ENCODE measurements around the gene FBXW9. TPM values are rescaled to one million over a fixed set of nuclear protein-coding genes. Genes with fewer than 3 reads are reported as not detected.

Gene FBXW9
- total and polyA plus RNA-seq, 2 experiments from 2014 or later: 17.2 to 25.6 TPM

DNA sequence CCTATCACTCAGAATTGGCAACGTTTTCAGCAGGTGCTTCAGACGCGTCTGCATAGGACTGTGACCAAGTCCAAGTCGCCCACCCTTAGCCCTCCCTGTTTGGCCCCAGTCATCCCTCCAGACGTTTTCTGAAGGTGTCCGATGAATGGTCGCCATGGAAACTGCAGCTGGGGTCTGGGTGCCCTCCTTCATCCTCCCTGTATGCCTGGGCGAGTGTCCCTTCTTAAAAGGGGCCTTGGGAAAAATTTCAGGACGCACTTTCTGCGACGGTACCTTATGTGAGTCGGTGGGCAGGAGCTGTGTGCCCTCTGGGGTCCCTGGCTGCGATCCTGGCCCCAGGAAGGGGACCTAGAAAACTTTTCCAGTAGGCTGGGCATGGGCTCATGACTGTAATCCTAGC is 55.0 kb downstream of the FBXW9 start:
- Histone ChIP-seq H3K4me1 (ENCODE audit: low read depth) (peaks cover 3% of the 10 kb centered on the region), H3K4me3 (no peak overlapping the region), H3K27me3 (no peaks in the 10 kb centered on the region), H3K27ac (no peak overlapping the region), H3K9me3 (ENCODE audit: low read depth) (no peaks in the 10 kb centered on the region), H3K36me3 (no peaks in the 10 kb centered on the region)
- TF ChIP-seq, protein P1, sequence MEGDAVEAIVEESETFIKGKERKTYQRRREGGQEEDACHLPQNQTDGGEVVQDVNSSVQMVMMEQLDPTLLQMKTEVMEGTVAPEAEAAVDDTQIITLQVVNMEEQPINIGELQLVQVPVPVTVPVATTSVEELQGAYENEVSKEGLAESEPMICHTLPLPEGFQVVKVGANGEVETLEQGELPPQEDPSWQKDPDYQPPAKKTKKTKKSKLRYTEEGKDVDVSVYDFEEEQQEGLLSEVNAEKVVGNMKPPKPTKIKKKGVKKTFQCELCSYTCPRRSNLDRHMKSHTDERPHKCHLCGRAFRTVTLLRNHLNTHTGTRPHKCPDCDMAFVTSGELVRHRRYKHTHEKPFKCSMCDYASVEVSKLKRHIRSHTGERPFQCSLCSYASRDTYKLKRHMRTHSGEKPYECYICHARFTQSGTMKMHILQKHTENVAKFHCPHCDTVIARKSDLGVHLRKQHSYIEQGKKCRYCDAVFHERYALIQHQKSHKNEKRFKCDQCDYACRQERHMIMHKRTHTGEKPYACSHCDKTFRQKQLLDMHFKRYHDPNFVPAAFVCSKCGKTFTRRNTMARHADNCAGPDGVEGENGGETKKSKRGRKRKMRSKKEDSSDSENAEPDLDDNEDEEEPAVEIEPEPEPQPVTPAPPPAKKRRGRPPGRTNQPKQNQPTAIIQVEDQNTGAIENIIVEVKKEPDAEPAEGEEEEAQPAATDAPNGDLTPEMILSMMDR (IDR thresholded peaks at IDR 0.05; ENCODE audit: low read depth, low read length): no peak
- DNase-seq (ENCODE audit: low read depth in 1 of 2, low spot score in 1 of 2): no peak

DNA sequence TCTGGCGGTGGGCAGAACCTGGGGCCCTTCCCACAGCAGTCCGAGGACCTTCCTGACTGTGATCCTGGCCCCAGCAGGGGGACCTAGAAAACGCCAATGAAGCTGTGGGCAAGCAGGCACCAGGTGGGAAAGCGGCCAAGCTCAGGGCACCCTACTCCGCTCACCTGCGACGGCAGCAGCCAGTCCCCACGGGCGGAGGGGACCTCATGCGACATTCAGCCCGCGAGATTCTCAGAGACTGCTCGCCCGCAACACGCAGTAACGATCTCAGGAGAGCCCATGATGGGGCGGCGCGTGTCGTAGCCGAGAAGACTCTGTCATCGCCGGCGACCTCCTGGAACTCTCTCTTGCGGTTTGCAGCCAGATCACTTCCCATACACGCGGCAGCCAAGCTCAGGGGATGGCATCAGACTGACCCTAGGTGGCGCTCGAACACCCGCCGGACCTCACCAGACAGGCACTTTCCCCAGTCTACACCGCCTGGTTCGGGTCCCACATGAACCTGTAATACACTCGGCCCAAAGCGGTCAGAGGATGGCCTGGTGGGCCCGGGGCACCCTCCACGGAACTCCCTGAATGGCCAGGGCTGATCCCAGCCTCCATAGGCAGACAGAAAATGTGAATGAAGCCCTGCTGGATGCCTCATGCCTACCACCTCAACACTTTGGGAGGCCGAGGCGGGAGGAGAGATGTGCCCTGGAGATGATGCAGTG is 56.4 kb downstream of the FBXW9 start:
- peak; percentile 83 to 85 for DNase-seq (ENCODE audit: low read depth in 1 of 2, low spot score in 1 of 2)
- Histone ChIP-seq H3K27me3 (no peaks in the 10 kb centered on the region), H3K4me3 (no peak overlapping the region), H3K9me3 (ENCODE audit: low read depth) (no peaks in the 10 kb centered on the region), H3K4me1 (ENCODE audit: low read depth) (peaks cover 3% of the 10 kb centered on the region), H3K36me3 (no peaks in the 10 kb centered on the region), H3K27ac (no peak overlapping the region)
- TF ChIP-seq, protein P1 (IDR thresholded peaks at IDR 0.05; ENCODE audit: low read depth, low read length): peak; percentile 82

Other genes with a start within 250 kb of the FBXW9 start
- gene ZNF709, start 211.8 kb downstream of the FBXW9 start, total RNA-seq: 3.6 and 8.2 TPM in 2 replicates
- gene ZNF709, start 211.8 kb downstream of the FBXW9 start, polyA plus RNA-seq: 2.4 and 3.9 TPM in 2 replicates
- 9.0 and 12.8 TPM in 2 replicates for gene ZNF564, start 145.1 kb downstream of the FBXW9 start, total RNA-seq
- gene ZNF564, start 145.1 kb downstream of the FBXW9 start, polyA plus RNA-seq: 7.3 and 11.2 TPM in 2 replicates
- gene ZNF490, start 85.8 kb downstream of the FBXW9 start, total RNA-seq: 5.0 and 5.7 TPM in 2 replicates
- gene ZNF490, start 85.8 kb downstream of the FBXW9 start, polyA plus RNA-seq: 2.4 and 4.2 TPM in 2 replicates
- 9.1 and 11.7 TPM in 2 replicates for gene ZNF791, start 85.7 kb downstream of the FBXW9 start, total RNA-seq
- gene ZNF791, start 85.7 kb downstream of the FBXW9 start, polyA plus RNA-seq: 11.5 and 23.5 TPM in 2 replicates
- 45.7 and 47.5 TPM in 2 replicates for gene MAN2B1, start 29.9 kb downstream of the FBXW9 start, total RNA-seq
- gene MAN2B1, start 29.9 kb downstream of the FBXW9 start, polyA plus RNA-seq: 22.1 and 25.3 TPM in 2 replicates
- 28.4 and 39.0 TPM in 2 replicates for gene WDR83, start 29.8 kb downstream of the FBXW9 start, total RNA-seq
- gene WDR83, start 29.8 kb downstream of the FBXW9 start, polyA plus RNA-seq: 29.4 and 40.2 TPM in 2 replicates
- gene DHPS, start 14.8 kb downstream of the FBXW9 start, total RNA-seq: 64.8 and 113 TPM in 2 replicates
- gene DHPS, start 14.8 kb downstream of the FBXW9 start, polyA plus RNA-seq: 80.0 and 99.5 TPM in 2 replicates
- 1.1 TPM in 1 of 2 replicates, not detected in the other for gene GNG14, start 8.6 kb downstream of the FBXW9 start, total RNA-seq
- 1.1 TPM in 1 of 2 replicates, not detected in the other for gene GNG14, start 8.6 kb downstream of the FBXW9 start, polyA plus RNA-seq
- 43.4 and 68.6 TPM in 2 replicates for gene TNPO2, start 27.3 kb upstream of the FBXW9 start, total RNA-seq
- 20.1 and 20.5 TPM in 2 replicates for gene TNPO2, start 27.3 kb upstream of the FBXW9 start, polyA plus RNA-seq
- 307 and 371 TPM in 2 replicates for gene TRIR, start 38.1 kb upstream of the FBXW9 start, total RNA-seq
- 175 and 218 TPM in 2 replicates for gene TRIR, start 38.1 kb upstream of the FBXW9 start, polyA plus RNA-seq
- gene GET3, start 40.9 kb upstream of the FBXW9 start, total RNA-seq: 44.8 and 73.6 TPM in 2 replicates
- 88.3 and 103 TPM in 2 replicates for gene GET3, start 40.9 kb upstream of the FBXW9 start, polyA plus RNA-seq
- gene BEST2, start 55.2 kb upstream of the FBXW9 start, total RNA-seq: not detected in 2 replicates
- not detected in 2 replicates for gene BEST2, start 55.2 kb upstream of the FBXW9 start, polyA plus RNA-seq
- 28.5 and 54.4 TPM in 2 replicates for gene HOOK2, start 78.9 kb upstream of the FBXW9 start, total RNA-seq
- gene HOOK2, start 78.9 kb upstream of the FBXW9 start, polyA plus RNA-seq: 31.1 and 41.6 TPM in 2 replicates
- gene JUNB, start 94.9 kb upstream of the FBXW9 start, total RNA-seq: 57.6 and 103 TPM in 2 replicates
- 37.2 and 48.3 TPM in 2 replicates for gene JUNB, start 94.9 kb upstream of the FBXW9 start, polyA plus RNA-seq
- gene PRDX2, start 105.2 kb upstream of the FBXW9 start, total RNA-seq: 1,316 and 1,694 TPM in 2 replicates
- 1,469 and 1,719 TPM in 2 replicates for gene PRDX2, start 105.2 kb upstream of the FBXW9 start, polyA plus RNA-seq
- 0.63 TPM in 1 of 2 replicates, not detected in the other for gene THSD8, start 105.4 kb upstream of the FBXW9 start, total RNA-seq
- gene THSD8, start 105.4 kb upstream of the FBXW9 start, polyA plus RNA-seq: 15.0 and 19.0 TPM in 2 replicates
- 20.4 and 29.0 TPM in 2 replicates for gene RNASEH2A, start 110.0 kb upstream of the FBXW9 start, total RNA-seq
- gene RNASEH2A, start 110.0 kb upstream of the FBXW9 start, polyA plus RNA-seq: 40.4 and 57.3 TPM in 2 replicates
- not detected in 2 replicates for gene RTBDN, start 137.9 kb upstream of the FBXW9 start, total RNA-seq
- gene RTBDN, start 137.9 kb upstream of the FBXW9 start, polyA plus RNA-seq: 0.81 TPM in 1 of 2 replicates, not detected in the other
- gene MAST1, start 141.9 kb upstream of the FBXW9 start, total RNA-seq: 3.7 and 7.9 TPM in 2 replicates
- 3.9 and 10.9 TPM in 2 replicates for gene MAST1, start 141.9 kb upstream of the FBXW9 start, polyA plus RNA-seq
- gene DNASE2, start 184.8 kb upstream of the FBXW9 start, total RNA-seq: 25.8 and 54.7 TPM in 2 replicates
- gene DNASE2, start 184.8 kb upstream of the FBXW9 start, polyA plus RNA-seq: 26.0 and 49.5 TPM in 2 replicates
- gene KLF1, start 190.6 kb upstream of the FBXW9 start, total RNA-seq: 0.51 and 2.2 TPM in 2 replicates
- 1.3 and 1.4 TPM in 2 replicates for gene KLF1, start 190.6 kb upstream of the FBXW9 start, polyA plus RNA-seq
- 54.9 and 77.9 TPM in 2 replicates for gene GCDH, start 194.5 kb upstream of the FBXW9 start, total RNA-seq
- 28.5 and 32.6 TPM in 2 replicates for gene GCDH, start 194.5 kb upstream of the FBXW9 start, polyA plus RNA-seq
- 0.53 and 1.1 TPM in 2 replicates for gene SYCE2, start 222.7 kb upstream of the FBXW9 start, total RNA-seq
- gene SYCE2, start 222.7 kb upstream of the FBXW9 start, polyA plus RNA-seq: 2.8 and 3.8 TPM in 2 replicates
- 81.9 and 87.9 TPM in 2 replicates for gene FARSA, start 237.1 kb upstream of the FBXW9 start, total RNA-seq
- gene FARSA, start 237.1 kb upstream of the FBXW9 start, polyA plus RNA-seq: 121 and 133 TPM in 2 replicates
- gene CALR, start 242.0 kb upstream of the FBXW9 start, total RNA-seq: 615 and 1,390 TPM in 2 replicates
- gene CALR, start 242.0 kb upstream of the FBXW9 start, polyA plus RNA-seq: 338 and 856 TPM in 2 replicates
- 157 and 191 TPM in 2 replicates for gene RAD23A, start 249.2 kb upstream of the FBXW9 start, total RNA-seq
- gene RAD23A, start 249.2 kb upstream of the FBXW9 start, polyA plus RNA-seq: 182 and 225 TPM in 2 replicates

All from cardiac muscle cell (in vitro differentiated cells and primary cell).